Hematopoietic multipotent progenitor cell treated with erythropoietin and hydrocortisone succinate and interleukin-3 and kit ligand, for 17 days (in vitro differentiated cells): ENCODE measurements around the gene BLOC1S6.

Experiments
- DNase-seq: peaks from one replicate; pipeline ENCODE4 v3.0.0-alpha.2; 2015; ENCODE audit warnings: low spot score

The BLOC1S6 gene

GRCh38 chr15:45588219-45588875 is 1.2 kb downstream of the BLOC1S6 start:
- peak; percentile 63 for DNase-seq

DNA sequence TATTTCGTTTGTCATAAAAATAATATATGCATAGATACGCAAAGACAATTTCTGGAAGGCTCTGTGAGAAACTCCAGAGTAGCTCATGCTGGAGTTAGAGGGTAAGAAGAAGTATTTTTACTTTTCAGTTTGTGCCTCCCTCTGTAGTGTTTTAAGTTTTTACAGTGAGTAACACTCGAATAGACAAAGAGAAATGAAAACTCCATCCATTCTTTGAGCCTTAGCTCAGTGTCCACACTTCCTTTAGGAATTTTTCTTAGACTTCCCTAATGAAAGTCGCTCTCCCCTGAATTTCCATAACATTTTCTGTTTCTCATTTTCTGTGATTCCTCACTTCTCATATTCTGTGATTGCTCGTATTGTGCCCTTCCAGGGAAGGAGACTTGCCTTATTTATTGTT is 2.1 kb downstream of the BLOC1S6 start:
- DNase-seq = no peak

DNA sequence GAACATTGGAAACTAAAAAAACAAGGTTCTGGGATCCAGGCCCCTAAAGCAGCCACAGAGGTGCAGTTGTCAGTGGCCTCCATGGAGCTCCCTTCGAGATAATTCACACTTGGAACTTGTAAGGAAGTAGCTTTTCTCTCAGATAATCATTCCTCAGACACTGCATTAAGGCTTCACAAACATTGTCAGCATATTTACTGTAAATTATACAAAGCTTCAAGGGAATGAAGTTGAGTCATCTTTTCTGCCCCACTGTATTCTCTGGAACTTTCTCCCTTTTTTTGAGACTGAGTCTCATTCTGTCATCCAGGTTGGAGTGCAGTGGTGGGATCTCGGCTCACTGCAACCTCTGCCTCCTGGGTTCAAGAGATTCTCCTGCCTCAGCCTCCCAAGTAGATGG is 7.1 kb downstream of the BLOC1S6 start:
- DNase-seq = no peak

- no peak for DNase-seq
Measured at GRCh38 chr15:45594835-45595530, 7.8 kb downstream of the BLOC1S6 start.

DNA sequence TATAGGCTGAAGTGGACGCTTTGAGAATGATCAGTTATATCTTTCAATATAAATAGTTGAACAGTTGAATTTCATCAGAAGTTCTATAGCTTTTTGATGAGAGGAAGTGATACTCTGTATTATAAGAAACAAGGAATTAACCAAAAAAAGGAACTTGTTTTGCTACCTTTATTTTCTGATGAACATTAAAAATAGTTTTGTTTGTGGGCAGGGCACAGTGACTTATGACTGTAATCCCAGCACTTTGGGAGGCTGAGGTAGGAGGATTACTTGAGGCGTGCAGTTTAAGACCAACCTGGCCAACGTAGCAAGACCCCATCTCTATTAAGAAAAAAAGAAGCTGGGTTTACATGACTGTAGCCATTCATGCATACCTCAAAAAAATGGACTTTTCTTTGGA is 16.7 kb downstream of the BLOC1S6 start:
- no peak for DNase-seq

DNA sequence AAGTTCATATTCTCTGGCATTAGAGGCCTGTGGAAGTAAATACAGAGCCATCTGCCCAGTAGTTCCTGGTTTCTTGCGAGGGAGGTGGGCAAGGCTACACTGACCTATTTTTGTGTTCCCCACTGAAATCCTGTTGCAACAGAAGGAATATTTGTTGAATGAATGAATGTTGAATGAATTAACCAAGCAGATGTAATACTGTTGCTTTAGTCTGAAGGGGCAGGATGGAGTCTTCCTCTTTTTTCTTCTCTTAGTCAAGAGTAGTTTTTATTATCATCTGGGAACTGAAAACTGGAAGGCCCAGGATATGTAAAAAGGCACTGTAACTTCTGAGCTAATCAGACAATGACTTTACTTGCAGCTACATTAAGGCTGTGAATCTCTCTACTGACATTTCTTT is 17.1 kb downstream of the BLOC1S6 start:
- DNase-seq = no peak

GRCh38 chr15:45606413-45606812 is 19.2 kb downstream of the BLOC1S6 start:
- no peak for DNase-seq

DNA sequence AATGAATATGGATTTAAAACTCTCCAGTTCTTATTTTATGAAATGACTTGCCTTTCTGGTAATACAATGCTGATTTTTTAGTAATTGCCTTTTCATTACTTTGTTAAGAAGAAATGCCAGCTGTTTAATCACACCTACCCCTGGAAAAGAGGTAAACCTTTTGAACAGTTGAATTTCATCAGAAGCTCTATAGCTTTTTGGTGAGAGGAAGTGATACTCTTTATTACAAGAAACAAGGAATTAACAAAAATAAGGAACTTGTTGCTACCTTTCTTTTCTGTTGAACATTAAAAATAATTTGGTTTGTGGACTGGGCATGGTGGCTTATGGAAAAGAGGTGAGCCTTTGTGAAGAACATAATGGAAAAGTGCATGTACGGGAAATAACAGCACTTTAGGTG is 19.7 kb downstream of the BLOC1S6 start:
- DNase-seq = no peak

GRCh38 chr15:45611305-45611704 is 24.1 kb downstream of the BLOC1S6 start:
- DNase-seq = peak; percentile 50

- DNase-seq = no peak
Measured at GRCh38 chr15:45612790-45613415, 25.7 kb downstream of the BLOC1S6 start.

DNA sequence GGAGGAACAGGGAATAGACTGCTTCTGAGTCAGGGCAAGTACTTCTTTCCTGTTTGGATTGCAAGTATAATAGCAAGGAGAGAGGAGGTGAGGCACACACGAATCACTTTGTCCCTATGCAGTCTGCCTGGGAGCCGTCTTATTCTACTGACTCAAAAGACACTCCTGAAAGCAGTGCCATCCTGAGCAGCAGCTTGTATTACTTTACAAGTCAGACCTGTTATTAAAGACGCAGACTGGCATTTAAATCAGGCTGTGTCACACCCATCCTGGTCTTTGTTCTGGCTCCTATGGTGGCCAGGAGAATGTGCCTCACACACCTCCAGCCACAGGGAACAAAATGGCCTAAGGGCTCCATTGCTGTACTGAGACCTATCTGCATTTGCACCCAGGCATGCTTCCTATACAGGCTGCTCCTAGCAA is 29.7 kb downstream of the BLOC1S6 start:
- DNase-seq = no peak

GRCh38 chr15:45618813-45619212 is 31.6 kb downstream of the BLOC1S6 start:
- DNase-seq = no peak

GRCh38 chr15:45628136-45628535 is 41.0 kb downstream of the BLOC1S6 start:
- no peak for DNase-seq

DNA sequence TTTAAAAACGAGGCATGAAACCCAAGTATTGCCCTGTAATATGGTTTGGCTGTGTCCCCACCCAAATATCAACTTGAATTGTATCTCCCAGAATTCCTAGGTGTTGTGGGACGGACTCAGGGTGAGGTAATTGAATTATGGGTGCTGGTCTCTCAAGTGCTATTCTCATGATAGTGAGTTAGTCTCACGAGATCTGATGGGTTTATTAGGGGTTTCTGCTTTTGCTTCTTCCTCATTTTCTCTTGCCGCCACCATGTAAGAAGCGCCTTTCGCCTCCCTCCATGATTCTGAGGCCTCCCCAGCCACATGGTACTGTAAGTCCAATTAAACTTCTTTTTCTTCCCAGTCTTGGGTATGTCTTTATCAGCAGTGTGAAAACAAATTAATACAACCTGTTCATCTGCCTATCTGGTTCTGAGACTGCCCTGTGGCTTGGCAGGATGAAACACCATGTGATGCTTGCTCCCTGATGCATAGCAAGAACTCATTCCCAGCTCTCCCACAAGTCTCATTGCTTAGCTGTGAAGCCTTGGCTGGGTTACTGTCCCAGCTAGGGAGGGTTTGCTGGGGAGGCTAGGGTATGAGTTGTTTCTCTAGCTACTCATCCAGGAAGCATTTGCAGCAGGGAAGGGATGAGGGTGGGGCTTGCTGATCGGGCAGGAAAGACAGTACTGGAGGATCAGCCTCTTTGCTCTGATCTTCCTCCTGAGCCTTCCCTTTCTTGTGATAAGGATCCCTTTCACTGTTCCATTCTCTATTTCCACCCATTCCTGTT is 43.9 kb downstream of the BLOC1S6 start:
- no peak for DNase-seq

DNA sequence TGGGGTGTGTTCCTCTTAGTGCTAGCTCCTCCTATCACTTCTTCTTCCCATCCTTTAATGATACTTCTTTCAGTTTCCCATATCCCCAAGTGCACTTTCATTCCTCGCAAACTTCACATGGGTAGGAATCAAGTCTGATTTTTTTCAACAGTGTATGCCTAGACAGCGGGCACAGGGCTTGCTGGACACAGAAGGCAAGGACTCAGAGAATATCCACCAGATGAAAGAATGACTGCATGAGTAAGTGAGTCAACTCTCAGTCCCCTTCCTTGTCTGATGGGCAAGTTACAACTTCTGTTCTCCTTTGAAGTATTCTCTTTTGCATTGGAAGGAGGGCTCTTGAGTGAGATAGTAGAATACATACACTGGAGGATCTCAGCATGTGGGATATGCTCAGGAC is 44.6 kb downstream of the BLOC1S6 start:
- DNase-seq = no peak

- DNase-seq = peak; percentile 55
Measured at GRCh38 chr15:45634432-45635190, 47.4 kb downstream of the BLOC1S6 start, which contains the start of gene SQOR. Gene SQOR, plus strand, starts transcription at chr15:45635029. Its CDS starts 23,895 bp downstream, at chr15:45658924.

DNA sequence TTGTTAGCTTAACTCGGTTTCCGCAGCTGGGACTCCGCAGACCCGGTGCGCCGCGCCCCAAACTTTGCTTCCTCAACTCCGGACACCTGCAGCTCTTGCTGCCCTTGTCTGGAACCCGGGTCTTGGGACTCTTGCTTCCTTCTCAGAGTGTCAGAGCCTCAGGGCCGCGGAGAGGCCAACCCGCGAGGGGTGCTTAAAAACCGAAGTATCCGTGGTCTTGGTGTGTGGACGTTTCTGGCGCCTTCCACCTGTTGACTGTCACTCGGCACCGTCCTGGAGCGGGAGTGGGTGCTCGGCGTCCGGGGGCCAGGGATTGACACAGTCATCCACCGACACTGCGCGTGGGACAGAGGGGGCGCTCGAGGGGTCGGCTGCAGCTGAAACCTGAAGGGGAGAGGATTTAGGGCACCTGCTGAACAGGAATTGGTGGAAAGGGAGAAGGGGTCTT is 48.0 kb downstream of the BLOC1S6 start:
- peak; percentile 25 for DNase-seq

DNA sequence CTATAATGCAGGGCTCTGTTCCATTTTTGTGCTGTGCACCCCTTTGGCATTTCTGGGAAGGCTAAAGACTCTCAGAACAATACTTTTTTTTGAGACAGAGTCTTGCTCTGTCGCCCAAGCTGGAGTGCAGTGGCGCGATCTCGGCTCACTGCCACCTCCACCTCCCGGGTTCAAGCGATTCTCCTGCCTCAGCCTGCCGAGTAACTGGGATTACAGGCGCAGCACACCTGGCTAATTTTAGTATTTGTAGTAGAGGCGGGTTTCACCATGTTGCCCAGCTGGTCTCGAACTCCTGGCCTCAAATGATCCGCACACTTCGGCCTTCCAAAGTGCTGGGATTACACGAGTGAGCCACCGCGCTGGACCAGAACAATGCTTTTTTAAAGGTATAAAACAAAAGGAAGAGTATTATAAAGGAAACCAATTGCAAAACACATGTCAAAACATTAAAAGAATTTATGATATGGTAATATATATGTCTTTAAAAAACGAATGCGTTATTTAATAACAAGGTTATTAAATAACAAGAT is 48.6 kb downstream of the BLOC1S6 start:
- no peak for DNase-seq

- peak; percentile 11 for DNase-seq
Measured at GRCh38 chr15:45637141-45637540, 50.0 kb downstream of the BLOC1S6 start.

DNA sequence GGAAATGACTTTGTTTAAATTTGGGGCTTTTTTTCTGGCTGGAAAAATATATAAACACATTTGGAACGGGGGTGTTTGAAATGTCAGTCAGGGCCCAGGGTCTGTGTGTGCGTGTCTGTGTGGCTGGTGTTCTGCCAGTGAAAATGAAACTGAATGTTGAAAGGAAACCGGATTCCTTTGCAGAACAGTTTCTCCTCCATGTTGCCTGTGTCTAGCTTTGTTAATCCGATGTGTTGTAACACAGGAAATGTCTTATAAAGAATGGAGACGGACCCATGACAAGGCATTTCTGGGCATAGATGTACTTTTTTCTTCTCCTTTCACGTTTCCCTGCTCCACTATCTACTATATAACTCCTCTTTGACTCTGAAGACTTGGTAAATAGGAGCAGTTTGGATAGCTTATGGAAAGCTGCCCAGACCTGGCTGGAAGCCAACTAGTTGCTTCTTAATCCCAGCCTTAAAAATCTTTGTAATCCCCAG is 50.4 kb downstream of the BLOC1S6 start:
- peak; percentile 46 for DNase-seq

GRCh38 chr15:45640616-45641015 is 53.4 kb downstream of the BLOC1S6 start:
- no peak for DNase-seq
